GM21528 (cell line): ENCODE results near the gene MROH8.
"Not testable (repeated sequence)": the region's sequence is repeated elsewhere in the genome, so short reads cannot be mapped to it uniquely, and the experiment has no call there.

Experiments
- ATAC-seq: cut with Tn5 transposase; IDR thresholded peaks from one replicate; pipeline ENCODE4 v1.9.1; 2021; ENCODE audit warnings: mild to moderate bottlenecking, moderate library complexity; ENCODE audit not compliant: unreplicated experiment, low FRiP score

Gene MROH8

DNA sequence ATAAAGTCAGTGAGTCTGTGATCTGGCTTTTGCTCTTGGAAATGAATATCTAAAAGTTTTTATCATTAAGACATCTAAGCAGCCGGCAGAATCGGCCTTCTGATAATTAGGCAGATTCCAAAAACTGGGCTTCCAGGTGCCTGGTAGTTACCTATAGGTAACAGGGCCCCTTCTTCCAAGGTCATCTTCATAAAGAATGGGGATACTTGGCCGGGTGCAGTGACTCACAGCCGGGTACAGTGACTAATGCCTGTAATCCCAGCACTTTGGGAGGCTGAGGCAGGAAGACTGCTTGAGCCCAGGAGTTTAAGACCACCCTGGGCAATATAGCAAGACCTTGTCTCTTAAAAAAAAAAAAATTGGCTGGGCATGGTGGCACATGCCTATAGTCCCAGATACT is 70.7 kb downstream of the MROH8 start:
- no peak for ATAC-seq

DNA sequence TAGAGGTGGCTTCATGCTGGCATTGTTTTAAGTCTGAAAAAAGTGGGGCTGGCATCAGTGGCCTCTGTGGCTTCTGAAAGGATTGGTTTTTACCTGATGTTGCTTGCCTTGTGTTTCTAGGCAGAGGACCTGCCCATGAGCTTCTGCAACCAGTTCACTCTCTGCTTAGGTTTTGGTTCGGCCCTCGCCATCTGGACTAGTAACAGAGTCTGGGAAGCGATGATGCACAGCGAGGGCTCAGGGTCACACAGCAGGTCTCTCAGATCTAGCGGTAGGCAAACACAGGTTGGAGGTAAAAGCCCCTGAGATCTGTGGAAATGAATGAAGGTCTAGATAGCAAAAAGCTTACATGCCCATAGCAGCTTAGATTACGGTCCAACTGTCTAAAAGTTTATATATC is 76.8 kb downstream of the MROH8 start:
- ATAC-seq, result no peak

DNA sequence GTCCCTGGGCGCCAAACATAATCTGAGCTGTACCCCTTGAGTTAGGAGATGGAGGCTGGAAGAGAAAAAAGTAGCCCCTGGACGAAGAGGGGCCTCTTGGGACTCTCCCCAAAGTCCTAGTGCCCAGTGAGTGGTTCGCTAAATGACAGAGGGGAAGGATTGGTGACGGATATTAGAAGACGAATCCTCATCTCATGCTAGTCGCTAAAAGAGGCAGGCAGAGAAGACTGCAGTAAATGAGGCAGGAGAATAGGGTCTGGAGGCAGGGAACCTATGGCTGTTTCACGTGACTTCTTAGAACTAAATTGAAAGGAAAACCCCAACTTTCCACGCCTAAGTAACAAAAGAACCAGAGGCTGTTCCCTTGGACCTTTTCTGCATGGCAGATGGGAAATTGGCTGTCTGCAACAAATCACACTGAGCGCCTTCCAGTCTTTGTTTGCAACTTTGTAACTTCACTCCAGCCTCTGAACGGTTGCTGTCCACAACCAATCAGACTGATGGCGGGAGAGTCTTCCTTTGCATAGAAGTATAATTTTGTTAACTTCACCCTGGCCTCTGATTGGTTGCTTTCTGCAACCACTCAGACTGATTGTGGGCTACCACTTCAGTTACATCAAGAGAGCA is 82.8 kb downstream of the MROH8 start:
- ATAC-seq, result no peak

DNA sequence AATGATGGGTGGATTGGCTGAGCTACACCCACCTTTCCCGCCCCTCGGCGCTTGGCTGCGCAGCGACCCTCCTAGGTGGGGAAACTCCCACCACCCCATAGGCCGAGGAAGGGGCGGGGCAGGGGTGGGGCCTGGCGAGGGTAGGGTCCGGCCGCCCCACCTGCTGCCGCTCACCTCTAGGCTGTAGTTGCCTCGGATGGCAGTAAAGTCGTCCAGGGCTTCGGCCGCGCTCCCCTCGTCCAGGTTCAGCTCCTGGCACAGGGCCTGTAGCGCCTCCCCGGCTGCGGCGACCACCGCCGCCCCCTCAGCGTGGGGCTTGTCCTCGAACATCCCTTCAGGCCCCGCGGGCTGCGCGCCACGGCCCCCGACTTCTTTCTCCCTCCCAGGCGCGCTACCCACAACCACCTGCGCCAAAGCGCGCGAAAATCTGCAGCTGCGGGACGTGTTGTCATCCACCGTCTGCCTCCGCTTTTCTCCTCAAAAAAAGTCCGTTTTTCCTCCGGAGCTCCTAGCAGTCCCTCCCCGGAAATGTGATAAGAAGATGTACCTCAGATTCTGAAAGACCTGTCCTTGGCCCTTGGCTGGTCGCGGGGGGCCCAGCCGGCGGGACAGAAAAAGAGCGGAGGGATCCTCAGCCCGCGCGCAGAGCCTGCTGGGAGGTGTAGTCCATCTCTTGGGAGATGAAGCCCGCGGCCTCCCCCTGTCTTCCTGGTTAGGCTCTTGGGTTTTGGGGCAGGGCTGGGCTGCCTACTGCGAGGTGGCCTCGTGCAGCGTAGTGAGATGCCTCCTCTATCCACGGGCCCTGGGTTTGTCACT is 83.5 kb downstream of the MROH8 start, which contains the start of gene RBL1:
RBL1 (minus strand) TSS at position 399 of the 816 bp plus-strand sequence; CDS start at position 330, 69 bp downstream.
- peak; percentile 70 for ATAC-seq

DNA sequence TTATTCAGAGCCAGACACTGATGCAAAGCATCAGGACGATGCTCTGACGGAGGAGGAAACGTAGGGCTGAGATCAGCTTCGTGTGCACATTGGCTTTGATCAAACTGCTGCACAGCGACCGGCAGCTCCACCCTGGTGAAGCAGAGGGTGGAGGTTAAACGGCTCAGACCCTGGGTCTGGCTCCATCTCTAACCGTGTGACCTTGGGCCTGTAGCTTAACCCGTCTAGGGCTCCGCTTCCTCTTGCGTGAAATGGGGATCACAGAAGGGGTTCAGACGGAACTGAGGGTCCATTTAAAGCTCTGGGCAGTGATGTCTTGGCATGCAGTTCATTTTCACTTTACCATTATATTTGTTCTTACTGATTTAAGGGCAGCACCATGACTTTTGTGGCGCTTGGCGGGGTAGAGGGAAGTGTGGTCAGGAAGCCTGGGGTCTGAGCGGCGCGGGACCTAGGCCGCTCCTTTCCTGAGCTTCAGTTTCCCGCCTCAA is 84.2 kb downstream of the MROH8 start:
- ATAC-seq, result peak; percentile 23

DNA sequence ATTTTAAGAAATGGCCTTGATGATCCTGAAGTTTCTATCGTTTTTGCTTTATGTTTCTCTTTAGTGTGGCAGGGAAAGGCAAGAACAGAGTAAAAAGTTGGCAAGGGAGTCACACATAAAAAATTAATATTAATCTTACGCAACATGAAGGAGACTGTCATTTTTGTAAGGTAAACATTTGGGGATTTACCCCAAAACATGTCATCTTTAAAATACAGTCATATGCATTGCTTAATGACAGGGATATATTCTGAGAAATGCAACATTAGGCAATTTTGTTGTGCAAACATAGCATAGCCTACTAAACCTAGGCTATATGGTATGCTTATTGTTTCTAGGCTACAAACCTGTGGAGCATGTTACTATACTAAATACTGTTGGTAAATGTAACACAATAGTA is 88.9 kb downstream of the MROH8 start:
- no peak for ATAC-seq

DNA sequence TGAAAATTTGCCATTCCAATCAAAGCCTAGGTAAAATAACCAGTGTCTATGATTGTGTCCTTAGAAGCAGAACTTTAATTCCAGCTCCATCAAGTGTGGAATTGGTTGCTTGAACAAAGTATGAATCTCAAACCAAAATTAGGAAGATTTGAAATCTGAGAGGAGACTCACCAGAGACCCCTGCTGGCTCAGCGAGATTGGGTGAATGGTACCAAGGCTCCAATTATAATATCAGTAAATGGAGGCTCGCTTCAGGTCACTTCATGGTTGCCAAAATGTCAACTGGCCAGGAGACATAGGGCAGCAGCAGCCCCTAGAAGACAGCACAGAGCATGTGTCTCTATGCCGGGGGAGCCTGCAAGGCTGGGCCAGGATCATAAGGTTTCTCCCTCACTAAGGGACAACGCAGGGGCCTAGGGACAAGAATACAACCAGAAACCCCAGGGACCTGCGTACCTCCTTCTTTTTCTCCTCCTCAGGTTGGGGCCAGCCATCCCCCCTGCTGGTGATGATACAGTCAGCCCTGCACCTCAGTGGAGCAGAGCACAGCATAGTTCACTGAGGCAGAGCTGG is 97.5 kb downstream of the MROH8 start:
- ATAC-seq, result no peak

DNA sequence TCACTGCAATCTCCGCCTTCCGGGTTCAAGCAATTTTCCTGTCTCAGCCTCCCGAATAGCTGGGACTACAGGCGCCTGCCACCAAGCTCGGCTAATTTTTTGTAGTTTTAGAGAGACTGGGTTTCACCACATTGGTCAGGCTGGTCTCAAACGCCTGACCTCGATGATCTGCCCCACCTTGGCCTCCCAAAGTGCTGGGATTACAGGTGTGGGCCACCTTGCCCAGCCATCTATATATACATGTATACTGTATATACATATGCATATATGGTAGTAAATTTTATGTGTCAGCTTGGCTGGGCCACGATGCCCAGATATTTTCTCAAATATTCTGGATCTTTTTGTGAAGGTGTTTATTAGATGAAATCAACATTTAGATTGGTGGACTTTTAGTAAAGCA is 102.3 kb downstream of the MROH8 start:
- no peak for ATAC-seq

DNA sequence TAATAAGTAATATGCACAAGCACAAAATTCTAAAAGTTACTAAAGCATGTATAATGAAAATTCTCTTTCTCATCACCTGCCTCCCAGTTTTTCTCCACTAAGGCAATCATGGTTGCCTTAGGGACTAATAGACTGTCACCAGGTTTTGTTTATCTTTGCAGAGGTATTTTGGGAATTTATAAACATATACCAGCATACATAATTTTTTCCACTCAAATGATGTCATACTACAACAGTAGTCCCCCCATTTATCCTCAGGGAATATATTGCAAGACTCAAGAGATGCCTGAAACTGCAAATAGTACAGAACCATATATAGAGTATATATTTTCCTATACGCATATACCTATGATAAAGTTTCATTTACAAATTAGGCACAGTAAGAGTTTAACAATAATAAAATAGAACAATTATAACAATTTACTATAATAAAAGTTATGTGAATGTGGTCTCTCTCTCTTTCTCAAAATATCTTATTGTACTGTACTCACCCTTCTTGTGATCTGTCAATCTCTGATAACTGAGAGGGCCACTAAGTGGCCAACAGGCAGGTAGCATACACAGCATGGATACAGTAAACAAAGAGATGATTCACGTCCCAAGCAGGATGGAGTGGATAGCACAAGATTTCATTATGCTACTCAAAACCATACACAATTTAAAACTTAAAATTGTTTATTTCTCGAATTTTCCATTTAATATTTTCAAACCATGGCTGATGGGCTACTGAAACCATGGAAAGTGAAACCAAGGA is 103.2 kb downstream of the MROH8 start:
- ATAC-seq, result no peak

DNA sequence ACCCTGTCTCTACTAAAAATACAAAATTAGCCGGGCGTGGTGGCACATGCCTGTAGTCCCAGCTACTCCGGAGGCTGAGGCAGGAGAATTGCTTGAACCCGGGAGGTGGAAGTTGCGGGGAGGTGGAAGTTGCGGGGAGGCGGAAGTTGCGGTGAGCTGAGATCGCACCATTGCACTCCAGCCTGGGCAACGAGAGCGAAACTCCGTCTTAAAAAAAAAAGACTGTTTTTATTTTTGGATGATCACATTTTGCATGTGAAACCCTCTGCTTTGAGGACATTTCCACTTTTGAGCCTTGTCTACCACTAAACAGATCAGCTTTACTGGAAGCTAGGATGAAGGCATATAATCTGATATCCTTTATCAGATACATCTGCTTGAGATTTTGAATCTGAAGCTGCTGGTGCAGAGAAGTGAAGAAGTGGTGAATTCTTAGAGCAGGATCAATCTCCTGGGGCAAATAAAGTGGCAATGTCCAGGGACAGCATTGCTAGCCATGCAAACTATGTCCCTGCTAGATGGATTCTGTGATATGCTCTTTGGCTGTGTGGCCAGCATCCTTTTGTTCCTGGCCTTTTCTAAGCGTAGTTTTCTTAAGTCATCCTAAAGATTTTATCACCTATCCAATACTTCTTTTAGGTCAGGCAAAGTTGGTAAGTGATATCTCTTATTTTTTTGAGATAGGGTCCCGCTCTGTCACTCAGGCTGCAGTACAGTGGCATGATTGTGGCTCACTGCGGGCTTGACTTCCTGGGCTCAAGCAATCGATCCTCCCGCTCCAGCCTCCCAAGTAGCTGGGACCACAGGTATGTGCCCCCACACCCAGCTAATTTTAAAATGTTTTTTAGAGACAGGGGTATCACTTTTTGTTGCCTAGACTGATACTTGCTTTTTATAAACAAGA is 106.8 kb downstream of the MROH8 start:
- ATAC-seq, result no peak

DNA sequence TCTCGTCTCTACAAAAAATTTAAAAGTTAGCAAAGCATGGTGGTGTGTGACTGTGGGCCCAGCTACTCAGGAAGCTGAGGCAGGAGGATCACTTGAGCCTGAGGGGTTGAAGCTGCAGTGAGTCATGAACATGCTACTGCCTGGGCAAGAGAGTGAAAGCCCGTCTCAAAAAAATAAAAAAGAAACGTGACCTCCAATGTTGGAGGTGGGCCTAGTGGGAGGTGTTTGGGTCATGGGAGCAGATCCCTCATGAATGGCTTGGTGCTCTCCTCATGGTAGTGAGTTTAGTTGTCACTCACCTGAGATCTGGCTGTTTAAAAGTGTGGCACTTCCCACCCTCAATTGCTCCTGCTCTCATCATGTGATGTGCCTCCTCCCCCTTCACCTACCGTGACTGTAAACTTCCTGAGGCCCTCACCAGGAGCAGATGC is 107.9 kb downstream of the MROH8 start:
- ATAC-seq, result no peak

DNA sequence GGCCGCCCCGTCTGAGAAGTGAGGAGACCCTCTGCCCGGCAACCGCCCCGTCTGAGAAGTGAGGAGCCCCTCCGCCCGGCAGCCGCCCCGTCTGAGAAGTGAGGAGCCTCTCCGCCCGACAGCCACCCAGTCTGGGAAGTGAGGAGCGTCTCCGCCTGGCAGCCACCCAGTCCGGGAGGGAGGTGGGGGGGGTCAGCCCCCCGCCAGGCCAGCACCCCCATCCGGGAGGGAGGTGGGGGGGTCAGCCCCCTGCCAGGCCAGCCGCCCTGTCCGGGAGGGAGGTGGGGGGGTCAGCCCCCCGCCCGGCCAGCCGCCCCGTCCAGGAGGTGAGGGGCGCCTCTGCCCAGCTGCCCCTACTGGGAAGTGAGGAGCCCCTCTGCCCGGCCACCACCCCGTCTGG is 109.8 kb downstream of the MROH8 start:
- ATAC-seq, result not testable (repeated sequence)

DNA sequence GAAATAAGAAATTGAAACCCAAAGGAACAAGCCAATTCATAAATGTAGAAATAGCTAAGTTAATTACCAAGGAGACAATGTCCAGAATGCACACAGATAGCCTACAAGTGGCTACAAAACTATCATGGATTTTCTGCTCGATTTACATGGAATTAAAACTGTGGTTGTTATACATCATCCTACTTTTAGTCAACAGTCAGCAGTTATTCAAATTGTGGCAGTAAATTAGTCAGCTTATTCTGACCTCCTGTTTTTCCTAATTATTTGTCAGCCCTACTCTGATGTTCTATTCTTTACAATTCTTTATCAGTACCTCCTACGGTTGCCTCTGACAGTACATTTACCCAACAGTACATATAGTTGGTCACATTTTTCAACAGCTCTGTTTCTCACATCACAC is 113.2 kb downstream of the MROH8 start:
- ATAC-seq, result no peak

DNA sequence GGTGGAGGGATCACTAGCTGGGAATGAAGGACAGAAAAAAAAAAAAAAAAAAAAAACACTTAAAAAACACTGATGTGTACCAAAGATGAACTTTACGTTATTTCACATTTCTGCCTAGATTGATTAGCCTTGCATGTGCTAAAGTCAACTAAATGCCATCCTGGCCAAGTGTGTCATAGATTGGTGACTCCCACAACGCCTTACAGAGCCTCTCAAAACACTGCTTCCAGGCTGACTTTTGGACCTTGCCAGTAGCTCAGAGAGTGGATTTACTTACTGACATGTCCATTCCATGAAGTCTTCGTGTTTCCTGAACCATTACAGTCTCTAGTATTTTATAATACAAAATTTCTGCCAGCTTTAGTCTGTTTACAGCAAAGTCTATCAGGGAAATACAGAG is 124.1 kb downstream of the MROH8 start:
- no peak for ATAC-seq

DNA sequence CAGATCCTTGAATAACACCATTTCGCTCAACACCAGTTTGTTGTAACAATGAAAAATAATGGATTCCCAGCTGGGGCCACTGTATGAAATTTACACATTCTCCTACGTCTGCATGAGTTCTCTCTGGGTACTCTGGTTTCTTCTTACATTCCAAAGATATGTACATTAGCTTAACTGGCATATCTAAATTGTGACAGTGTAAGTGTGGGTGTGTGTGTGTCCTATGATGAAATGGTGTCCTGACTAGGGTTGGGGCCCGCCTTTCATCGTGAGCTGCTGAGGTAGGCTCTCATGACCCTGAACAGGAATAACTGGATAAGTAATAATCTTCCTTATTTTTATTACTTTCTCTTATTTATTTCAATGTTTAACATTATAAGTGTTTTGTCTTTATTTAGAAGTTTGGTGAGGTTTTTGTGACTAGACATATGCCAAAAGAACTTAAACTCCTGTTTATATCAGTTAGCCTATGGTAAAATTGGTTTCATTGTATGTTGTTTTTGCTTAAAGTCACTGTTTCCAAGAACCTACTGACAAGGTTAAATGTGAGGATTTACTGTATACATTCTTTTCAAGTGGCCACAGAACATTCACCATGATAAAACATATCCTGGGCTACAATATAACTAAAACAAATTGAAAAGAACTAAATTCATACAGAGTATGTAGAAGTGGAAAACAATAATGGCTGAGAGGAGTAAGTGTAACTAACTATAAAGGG is 126.0 kb downstream of the MROH8 start:
- ATAC-seq, result no peak
